H9 (cell line): Measurements from ENCODE around the gene LRRC8A. TPM values are rescaled to one million over a fixed set of nuclear protein-coding genes. Genes with fewer than 3 reads are reported as not detected.

Experiments used
- DNase-seq: peaks from one replicate; pipeline ENCODE4 v3.0.0-alpha.2; 2017
- H2AFZ ChIP-seq: one replicate; pipeline ENCODE4 v1.6.1; 2013; ENCODE audit warnings: mild to moderate bottlenecking, low read length, control low read depth, moderate library complexity
- H2AK5ac ChIP-seq: 2 replicates; pipeline ENCODE4 v1.6.1; 2013; ENCODE audit warnings: low read length, control low read depth, mixed read lengths; ENCODE audit not compliant: insufficient read length
- H2BK120ac ChIP-seq: one replicate; pipeline ENCODE4 v1.6.1; 2013; ENCODE audit warnings: low read depth, mild to moderate bottlenecking, low read length, control low read depth, inconsistent platforms; ENCODE audit not compliant: poor library complexity, severe bottlenecking
- H2BK12ac ChIP-seq: 2 replicates; pipeline ENCODE4 v1.6.1; 2013; ENCODE audit warnings: low read length, control low read depth, mixed read lengths, low read depth; ENCODE audit not compliant: insufficient read length
- H2BK15ac ChIP-seq: 2 replicates; pipeline ENCODE4 v1.6.1; 2013; ENCODE audit warnings: low read depth, low read length, control low read depth
- H2BK20ac ChIP-seq: one replicate; pipeline ENCODE4 v1.6.1; 2013; ENCODE audit warnings: low read depth, mild to moderate bottlenecking, low read length, control low read depth, inconsistent platforms; ENCODE audit not compliant: poor library complexity, severe bottlenecking
- H2BK5ac ChIP-seq: 2 replicates; pipeline ENCODE4 v1.6.1; 2013; ENCODE audit warnings: low read length, control low read depth, mixed read lengths; ENCODE audit not compliant: insufficient read length
- H3K14ac ChIP-seq: 2 replicates; pipeline ENCODE4 v1.6.1; 2013; ENCODE audit warnings: low read length, control low read depth; ENCODE audit not compliant: insufficient read depth
- H3K18ac ChIP-seq: 2 replicates; pipeline ENCODE4 v1.6.1; 2013; ENCODE audit warnings: low read depth, mild to moderate bottlenecking, mixed read lengths, low read length, control low read depth; ENCODE audit not compliant: insufficient read length
- H3K23ac ChIP-seq: 2 replicates; pipeline ENCODE4 v1.6.1; 2013; ENCODE audit warnings: low read length, control low read depth, mixed read lengths, low read depth; ENCODE audit not compliant: insufficient read length
- H3K23me2 ChIP-seq: 2 replicates; pipeline ENCODE4 v1.6.1; 2013; ENCODE audit warnings: low read depth, mild to moderate bottlenecking, mixed read lengths, low read length, control low read depth; ENCODE audit not compliant: insufficient read length, poor library complexity, severe bottlenecking
- H3K27ac ChIP-seq: 2 replicates; pipeline ENCODE4 v1.5.1; 2013; ENCODE audit warnings: low read length, control low read depth, mixed read lengths, low read depth; ENCODE audit not compliant: insufficient read length
- H3K27me3 ChIP-seq: 2 replicates; pipeline ENCODE4 v1.6.1; 2013; ENCODE audit warnings: low read length, control low read depth, inconsistent platforms; ENCODE audit not compliant: insufficient read depth
- H3K4ac ChIP-seq: 2 replicates; pipeline ENCODE4 v1.6.1; 2013; ENCODE audit warnings: low read depth, mild to moderate bottlenecking, control low read depth, inconsistent platforms, low read length, moderate library complexity
- H3K4me1 ChIP-seq: 2 replicates; pipeline ENCODE4 v1.6.1; 2013; ENCODE audit warnings: low read length, control low read depth, inconsistent platforms; ENCODE audit not compliant: insufficient read depth
- H3K4me2 ChIP-seq: 2 replicates; pipeline ENCODE4 v1.6.1; 2013; ENCODE audit warnings: low read length, control low read depth, mixed read lengths; ENCODE audit not compliant: insufficient read length, insufficient read depth
- H3K56ac ChIP-seq: 2 replicates; pipeline ENCODE4 v1.6.1; 2013; ENCODE audit warnings: low read depth, mild to moderate bottlenecking, mixed read lengths, low read length, control low read depth; ENCODE audit not compliant: insufficient read length
- H3K79me1 ChIP-seq: 2 replicates; pipeline ENCODE4 v1.6.1; 2013; ENCODE audit warnings: low read depth, mild to moderate bottlenecking, moderate library complexity, low read length, control low read depth, inconsistent platforms; ENCODE audit not compliant: insufficient read depth, poor library complexity, severe bottlenecking
- H3K79me2 ChIP-seq: 2 replicates; pipeline ENCODE4 v1.6.1; 2013; ENCODE audit warnings: low read length, control low read depth, inconsistent platforms; ENCODE audit not compliant: insufficient read depth
- H3K9ac ChIP-seq: 2 replicates; pipeline ENCODE4 v1.6.1; 2013; ENCODE audit warnings: low read length, control low read depth, mixed read lengths; ENCODE audit not compliant: insufficient read length; ENCODE audit errors: extremely low read depth
- H3K9me3 ChIP-seq: one replicate; pipeline ENCODE4 v1.6.1; 2013; ENCODE audit warnings: low read depth, low read length, inconsistent platforms; ENCODE audit not compliant: control insufficient read depth
- H3T11ph ChIP-seq: one replicate; pipeline ENCODE4 v1.6.1; 2013; ENCODE audit warnings: mild to moderate bottlenecking, low read length, control low read depth, inconsistent platforms
- H4K20me1 ChIP-seq: one replicate; pipeline ENCODE4 v1.6.1; 2013; ENCODE audit not compliant: control insufficient read depth, insufficient read length, insufficient read depth
- H4K5ac ChIP-seq: 2 replicates; pipeline ENCODE4 v1.6.1; 2013; ENCODE audit warnings: low read depth, mild to moderate bottlenecking, mixed read lengths, low read length, control low read depth; ENCODE audit not compliant: insufficient read length
- H4K8ac ChIP-seq: replicated peaks from 2 replicates; pipeline ENCODE4 v1.6.1; 2013; ENCODE audit warnings: low read length, control low read depth, mixed read lengths, low read depth; ENCODE audit not compliant: insufficient read length
- H4K91ac ChIP-seq: 2 replicates; pipeline ENCODE4 v1.6.1; 2013; ENCODE audit warnings: low read depth, mild to moderate bottlenecking, moderate library complexity, mixed read lengths, low read length, control low read depth; ENCODE audit not compliant: insufficient read length
- H3K27ac Mint-ChIP-seq, 3 experiments: 2 replicates in 2 of 3; 3 replicates in 1 of 3; pipeline ENCODE4 v1.8.0; 2020 to 2021; ENCODE audit warnings: mixed read lengths in 3 of 3, mild to moderate bottlenecking in 1 of 3, moderate library complexity in 1 of 3
- H3K27me3 Mint-ChIP-seq: 2 replicates; pipeline ENCODE4 v1.8.0; 2021; ENCODE audit warnings: low read depth, mild to moderate bottlenecking, moderate library complexity, mixed read lengths
- H3K36me3 Mint-ChIP-seq, 3 experiments: 2 replicates in 2 of 3; 3 replicates in 1 of 3; pipeline ENCODE4 v1.8.0; 2020 to 2021; ENCODE audit warnings: low read depth in 3 of 3, mixed read lengths in 3 of 3; ENCODE audit not compliant: insufficient read depth in 1 of 3
- H3K4me1 Mint-ChIP-seq, 2 experiments: 2 replicates each; pipeline ENCODE4 v1.8.0; 2020; ENCODE audit warnings: mixed read lengths in 2 of 2
- H3K4me3 Mint-ChIP-seq, 2 experiments: 2 replicates in 1 of 2; 3 replicates in 1 of 2; pipeline ENCODE4 v1.8.0; 2020 to 2021; ENCODE audit warnings: mild to moderate bottlenecking in 2 of 2, mixed read lengths in 2 of 2, moderate library complexity in 1 of 2
- H3K9me3 Mint-ChIP-seq, 2 experiments: 2 replicates in 1 of 2; 3 replicates in 1 of 2; pipeline ENCODE4 v1.8.0; 2020; ENCODE audit warnings: mild to moderate bottlenecking in 2 of 2, mixed read lengths in 2 of 2, moderate library complexity in 1 of 2
- WGBS: extraction: QIAGEN DNeasy Blood & Tissue Kit; methylation state at CpG from one replicate; pipeline ENCODE4 v1.1.7; 2013; ENCODE audit warnings: missing lambda C conversion rate, low lambda C conversion rate, mixed read lengths; ENCODE audit not compliant: insufficient read length; ENCODE audit errors: extremely low coverage; 5-methylcytosine and 5-hydroxymethylcytosine counted together
- total RNA-seq: library from RNA; stranded (reverse); gene quantifications from 2 replicates; pipeline ENCODE4 v1.2.1, GENCODE V29; 2021
- TF ChIP-seq, protein P1 (sequence below): fragments of 200-600 bp; sonication (generic); conservative IDR thresholded peaks from 3 replicates; pipeline ENCODE4 v1.8.0; 2021; ENCODE audit warnings: antibody characterized with exemption, mild to moderate bottlenecking

Gene LRRC8A
- total RNA-seq, 1 experiment from 2014 or later = 76.0 TPM

DNA sequence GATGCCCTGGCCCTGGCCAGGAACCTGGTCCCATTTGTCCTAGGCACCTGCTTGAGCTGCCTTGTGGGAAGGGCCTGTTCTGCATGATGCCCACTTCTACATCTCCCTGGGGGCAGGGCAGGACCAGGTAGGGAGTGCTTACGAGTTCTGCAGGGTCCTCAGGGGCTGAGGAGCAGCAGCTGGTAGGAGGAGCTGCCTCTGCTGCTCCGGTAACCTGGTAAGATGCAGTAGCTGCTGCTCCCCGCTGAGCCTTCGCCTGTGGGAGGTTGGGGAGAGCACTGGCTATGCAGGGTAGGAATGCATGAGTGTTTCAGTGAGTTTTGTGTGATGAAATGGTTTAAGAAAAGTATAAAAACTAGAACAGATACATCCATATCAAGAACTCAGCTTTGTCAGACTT lies 13.6 kb downstream of the LRRC8A start:
- Mint-ChIP-seq H3K27ac (peak overlapping the region; percentile 34 to 90 (median 58); a peak in 2 of 7 replicates), H3K9me3 (no peaks in the 10 kb centered on the region)
- WGBS = no CpG with 5 or more reads among the region's 4 CpGs

More for the DNA sequence above, 13.6 kb downstream of the LRRC8A start:
- Histone ChIP-seq H3K9ac (no peak overlapping the region), H2BK20ac (no peak overlapping the region), H3T11ph (no peak overlapping the region), H2BK12ac (no peak overlapping the region), H2AK5ac (no peak overlapping the region), H3K23ac (no peak overlapping the region), H3K79me1 (no peaks in the 10 kb centered on the region), H4K91ac (no peak overlapping the region), H4K5ac (no peak overlapping the region), H3K79me2 (peaks cover 6% of the 10 kb centered on the region; the same call in 1 of the 2 replicates), H4K8ac (no peak overlapping the region), H3K14ac (no peak overlapping the region), H3K4ac (no peak overlapping the region), H3K18ac (no peak overlapping the region), H3K4me1 (no peaks in the 10 kb centered on the region; the same call in 1 of the 2 replicates), H2BK120ac (no peak overlapping the region), H3K27me3 (no peaks in the 10 kb centered on the region), H3K23me2 (no peaks in the 10 kb centered on the region), H4K20me1 (no peaks in the 10 kb centered on the region), H3K56ac (no peak overlapping the region), H2BK15ac (no peak overlapping the region), H3K4me2 (no peak overlapping the region), H2AFZ (no peak overlapping the region), H2BK5ac (no peak overlapping the region), H3K27ac (no peak overlapping the region), H3K9me3 (no peaks in the 10 kb centered on the region)
- H3K4me1 Mint-ChIP-seq = peaks cover 15 to 25% of the 10 kb centered on the region in 2 experiments
- DNase-seq = no peak
- no peaks in the 10 kb centered on the region for H3K27me3 Mint-ChIP-seq
- TF ChIP-seq, protein P1, sequence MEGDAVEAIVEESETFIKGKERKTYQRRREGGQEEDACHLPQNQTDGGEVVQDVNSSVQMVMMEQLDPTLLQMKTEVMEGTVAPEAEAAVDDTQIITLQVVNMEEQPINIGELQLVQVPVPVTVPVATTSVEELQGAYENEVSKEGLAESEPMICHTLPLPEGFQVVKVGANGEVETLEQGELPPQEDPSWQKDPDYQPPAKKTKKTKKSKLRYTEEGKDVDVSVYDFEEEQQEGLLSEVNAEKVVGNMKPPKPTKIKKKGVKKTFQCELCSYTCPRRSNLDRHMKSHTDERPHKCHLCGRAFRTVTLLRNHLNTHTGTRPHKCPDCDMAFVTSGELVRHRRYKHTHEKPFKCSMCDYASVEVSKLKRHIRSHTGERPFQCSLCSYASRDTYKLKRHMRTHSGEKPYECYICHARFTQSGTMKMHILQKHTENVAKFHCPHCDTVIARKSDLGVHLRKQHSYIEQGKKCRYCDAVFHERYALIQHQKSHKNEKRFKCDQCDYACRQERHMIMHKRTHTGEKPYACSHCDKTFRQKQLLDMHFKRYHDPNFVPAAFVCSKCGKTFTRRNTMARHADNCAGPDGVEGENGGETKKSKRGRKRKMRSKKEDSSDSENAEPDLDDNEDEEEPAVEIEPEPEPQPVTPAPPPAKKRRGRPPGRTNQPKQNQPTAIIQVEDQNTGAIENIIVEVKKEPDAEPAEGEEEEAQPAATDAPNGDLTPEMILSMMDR = no peak
- peaks cover 17 to 48% (median 29%) of the 10 kb centered on the region in 3 experiments for H3K36me3 Mint-ChIP-seq
- H3K4me3 Mint-ChIP-seq = peak overlapping the region in 1 of 2 experiments; percentile 63; a peak in 1 of 5 replicates
